BE2C (cell line): Measurements from ENCODE around the gene DAB1.

Experiments
- DNase-seq: peaks from one replicate; pipeline ENCODE4 v3.0.0-alpha.2; 2020
- H3K27me3 ChIP-seq: fragments of 250-450 bp; sonication (Bioruptor Pico); 2 replicates; pipeline ENCODE4 v1.5.1; 2020; ENCODE audit warnings: mild to moderate bottlenecking
- H3K36me3 ChIP-seq: fragments of 250-450 bp; sonication (Bioruptor Pico); 2 replicates; pipeline ENCODE4 v1.5.1; 2020; ENCODE audit warnings: mild to moderate bottlenecking
- H3K4me1 ChIP-seq: fragments of 250-450 bp; sonication (Bioruptor Pico); 2 replicates; pipeline ENCODE4 v1.5.1; 2020
- H3K4me3 ChIP-seq: 2 replicates; pipeline ENCODE4 v1.5.1; 2011; ENCODE audit warnings: low read depth, low read length
- H3K9me3 ChIP-seq: fragments of 250-450 bp; sonication (Bioruptor Pico); 2 replicates; pipeline ENCODE4 v1.5.1; 2020
- CTCF ChIP-seq: IDR thresholded peaks from 2 replicates; pipeline ENCODE4 v1.5.1; 2012; ENCODE audit warnings: mild to moderate bottlenecking, low read depth, low read length

Gene DAB1

GRCh38 chr1:57214951-57215575 is 208.8 kb downstream of the DAB1 start:
- Histone ChIP-seq H3K36me3 (no peaks in the 10 kb centered on the region), H3K27me3 (no peaks in the 10 kb centered on the region), H3K4me1 (no peaks in the 10 kb centered on the region), H3K9me3 (no peaks in the 10 kb centered on the region), H3K4me3 (no peak overlapping the region)
- TF ChIP-seq CTCF = no peak
- no peak for DNase-seq

- H3K9me3 ChIP-seq = no peaks in the 10 kb centered on the region
- H3K27me3 ChIP-seq = no peaks in the 10 kb centered on the region
- H3K4me3 ChIP-seq = no peak overlapping the region
- H3K36me3 ChIP-seq = no peaks in the 10 kb centered on the region
- TF ChIP-seq CTCF = no peak
- H3K4me1 ChIP-seq = no peaks in the 10 kb centered on the region
- DNase-seq = no peak
Measured at GRCh38 chr1:57210881-57211280, 213.0 kb downstream of the DAB1 start.

GRCh38 chr1:57209495-57209894 is 214.4 kb downstream of the DAB1 start:
- Histone ChIP-seq H3K4me1 (no peaks in the 10 kb centered on the region), H3K9me3 (no peaks in the 10 kb centered on the region), H3K27me3 (no peaks in the 10 kb centered on the region), H3K4me3 (no peak overlapping the region), H3K36me3 (no peaks in the 10 kb centered on the region)
- no peak for TF ChIP-seq CTCF
- no peak for DNase-seq

GRCh38 chr1:57208741-57209302 is 215.0 kb downstream of the DAB1 start:
- H3K27me3 ChIP-seq = no peaks in the 10 kb centered on the region
- no peak for DNase-seq
- H3K9me3 ChIP-seq = no peaks in the 10 kb centered on the region
- H3K4me1 ChIP-seq = no peaks in the 10 kb centered on the region
- H3K36me3 ChIP-seq = no peaks in the 10 kb centered on the region
- TF ChIP-seq CTCF = no peak
- no peak overlapping the region for H3K4me3 ChIP-seq

GRCh38 chr1:57206038-57206437 is 217.8 kb downstream of the DAB1 start:
- TF ChIP-seq CTCF = no peak
- Histone ChIP-seq H3K4me1 (no peaks in the 10 kb centered on the region), H3K27me3 (no peaks in the 10 kb centered on the region), H3K36me3 (no peaks in the 10 kb centered on the region), H3K4me3 (no peak overlapping the region), H3K9me3 (no peaks in the 10 kb centered on the region)
- DNase-seq = no peak

GRCh38 chr1:57204942-57205787 is 218.7 kb downstream of the DAB1 start:
- no peak for DNase-seq
- Histone ChIP-seq H3K36me3 (no peaks in the 10 kb centered on the region), H3K4me3 (no peak overlapping the region), H3K9me3 (no peaks in the 10 kb centered on the region), H3K27me3 (no peaks in the 10 kb centered on the region), H3K4me1 (no peaks in the 10 kb centered on the region)
- TF ChIP-seq CTCF = no peak
